Endothelial cell of umbilical vein (primary cell): ENCODE results near the gene SLC25A15. TPM values are rescaled to one million over a fixed set of nuclear protein-coding genes. Genes with fewer than 3 reads are reported as not detected.

ENCODE experiments used
- BruUV-seq: library from RNA; stranded (reverse); fragments of 400-500 nt; replicated peaks from 2 replicates; lab custom pipeline; 2021; lab: Mats Ljungman, UMichigan
- CTCF ChIA-PET: fragments of 300-600, 350-600 bp; sonication (Branson Sonifier 250); formaldehyde crosslinking; loops from one replicate; lab custom pipeline; 2021; ENCODE audit warnings: antibody characterized with exemption, inconsistent platforms; lab: Charles Lee
- POLR2A ChIA-PET: fragments of 300-600, 350-600 bp; sonication (Branson Sonifier 250); formaldehyde crosslinking; loops from one replicate; lab custom pipeline; 2021; ENCODE audit warnings: antibody characterized with exemption, inconsistent platforms; lab: Charles Lee
- DNase-seq: peaks from one replicate; pipeline ENCODE4 v3.0.0-alpha.2; 2011; ENCODE audit warnings: low read depth, low spot score
- FAIRE-seq: peaks from 2 replicates; lab custom pipeline; 2011; peaks lifted over from hg19 to GRCh38; lab: Jason Lieb, UNC
- H2AFZ ChIP-seq: 2 replicates; pipeline ENCODE4 v1.6.0; 2012; ENCODE audit warnings: low read depth, low read length, control low read depth, inconsistent platforms
- H3K27ac ChIP-seq: 2 replicates; pipeline ENCODE4 v1.5.1; 2011; ENCODE audit warnings: low read depth, mild to moderate bottlenecking, control low read depth, low read length, moderate library complexity; ENCODE audit not compliant: insufficient read depth
- H3K27me3 ChIP-seq, 2 experiments: 2 replicates each; pipeline versions ENCODE4 v1.6.0 to v1.6.1; 2011; ENCODE audit warnings: low read length in 2 of 2, mixed read lengths in 1 of 2; ENCODE audit not compliant: control insufficient read depth in 2 of 2, insufficient read depth in 2 of 2
- H3K36me3 ChIP-seq, 2 experiments: 2 replicates in 1 of 2; 3 replicates in 1 of 2; pipeline ENCODE4 v1.5.1; 2011; ENCODE audit warnings: low read length in 2 of 2, mild to moderate bottlenecking in 1 of 2, moderate library complexity in 1 of 2; ENCODE audit not compliant: control insufficient read depth in 2 of 2, insufficient read depth in 2 of 2; ENCODE audit errors: extremely low read depth in 1 of 2
- H3K4me1 ChIP-seq: 3 replicates; pipeline ENCODE4 v1.5.1; 2011; ENCODE audit warnings: mild to moderate bottlenecking, low read length; ENCODE audit not compliant: control insufficient read depth, insufficient read depth; ENCODE audit errors: extremely low read depth
- H3K4me2 ChIP-seq: 2 replicates; pipeline ENCODE4 v1.6.1; 2011; ENCODE audit warnings: low read length, control low read depth, mixed read lengths; ENCODE audit not compliant: insufficient read depth
- H3K4me3 ChIP-seq, 3 experiments: fragments of 200-600 bp in 1 of 3; sonication (generic), shearing (Covaris generic) in 1 of 3; replicated peaks in 1 of 3; 2 replicates each; pipeline ENCODE4 v1.5.1; 2011 to 2016; ENCODE audit warnings: control low read depth in 3 of 3, low read length in 3 of 3, mild to moderate bottlenecking in 2 of 3, inconsistent platforms in 1 of 3, low read depth in 1 of 3, moderate library complexity in 1 of 3; ENCODE audit not compliant: insufficient read depth in 1 of 3
- H3K79me2 ChIP-seq: 2 replicates; pipeline ENCODE4 v1.6.0; 2012; ENCODE audit warnings: low read length, inconsistent platforms; ENCODE audit not compliant: control insufficient read depth, insufficient read depth
- H3K9ac ChIP-seq: replicated peaks from 2 replicates; pipeline ENCODE3; 2011; ENCODE audit warnings: low read length, control low read depth; ENCODE audit not compliant: insufficient read depth; ENCODE audit errors: extremely low read depth
- H3K9me1 ChIP-seq: replicated peaks from 3 replicates; pipeline ENCODE4 v1.6.0; 2011; ENCODE audit warnings: mild to moderate bottlenecking, low read length; ENCODE audit not compliant: control insufficient read depth, insufficient read depth; ENCODE audit errors: extremely low read depth
- H3K9me3 ChIP-seq: replicated peaks from 2 replicates; pipeline ENCODE4 v1.5.1; 2012; ENCODE audit warnings: low read length, inconsistent platforms; ENCODE audit not compliant: control insufficient read depth, insufficient read depth
- H4K20me1 ChIP-seq: replicated peaks from 2 replicates; pipeline ENCODE3; 2011; ENCODE audit warnings: mild to moderate bottlenecking, low read length; ENCODE audit not compliant: control insufficient read depth, insufficient read depth; ENCODE audit errors: extremely low read depth
- CTCF ChIP-seq, 2 donors: IDR thresholded peaks; 1 replicate in 1 of 2; 2 replicates in 1 of 2; pipeline ENCODE4 v1.5.1; 2011; ENCODE audit warnings: low read length in 2 of 2, mild to moderate bottlenecking in 2 of 2, moderate library complexity in 2 of 2, control low read depth in 1 of 2, inconsistent platforms in 1 of 2, low read depth in 1 of 2; ENCODE audit not compliant: insufficient read depth in 1 of 2; ENCODE audit errors: extremely low read depth in 1 of 2
- EZH2 ChIP-seq: IDR thresholded peaks from 2 replicates; pipeline ENCODE4 v1.6.1; 2012; ENCODE audit warnings: borderline replicate concordance, low read depth, mild to moderate bottlenecking, moderate library complexity, low read length, inconsistent platforms; ENCODE audit not compliant: severe bottlenecking
- FOS ChIP-seq: IDR thresholded peaks from 2 replicates; pipeline ENCODE4 v1.6.1; 2011; ENCODE audit warnings: mild to moderate bottlenecking, low read length, moderate library complexity, borderline replicate concordance; ENCODE audit not compliant: insufficient read depth
- GATA2 ChIP-seq: IDR thresholded peaks from 2 replicates; pipeline ENCODE4 v1.7.0; 2011; ENCODE audit warnings: low read depth, mild to moderate bottlenecking, moderate library complexity, mixed read lengths, low read length; ENCODE audit not compliant: insufficient read length, insufficient read depth
- JUN ChIP-seq: IDR thresholded peaks from 2 replicates; pipeline ENCODE4 v1.6.1; 2011; ENCODE audit warnings: borderline replicate concordance, low read depth; ENCODE audit not compliant: insufficient read length, insufficient read depth
- MAX ChIP-seq: IDR thresholded peaks from 2 replicates; pipeline ENCODE4 v1.6.1; 2011; ENCODE audit not compliant: insufficient read depth, insufficient read length
- MYC ChIP-seq: IDR thresholded peaks from one replicate; pipeline ENCODE4 v1.6.1; 2011; ENCODE audit warnings: mild to moderate bottlenecking, low read depth, low read length
- POLR2A ChIP-seq: IDR thresholded peaks from 2 replicates; pipeline ENCODE4 v1.6.1; 2012; ENCODE audit warnings: low read depth, mild to moderate bottlenecking, control low read depth, low read length
- POLR2AphosphoS5 ChIP-seq: IDR thresholded peaks from 2 replicates; pipeline ENCODE4 v1.6.1; 2012; ENCODE audit warnings: low read depth, mild to moderate bottlenecking, control low read depth, low read length, moderate library complexity; ENCODE audit not compliant: insufficient read depth
- dilution Hi-C: fragments of 300-500 bp; cut with MboI; formaldehyde crosslinking; loops from one replicate; pipeline ENCODE4 v1.15.0; 2019; ENCODE audit warnings: low sequenced_read_pairs; ENCODE audit not compliant: extremely low pct_ligation_motif_present
- intact Hi-C: fragments of 100-400 bp; cut with micrococcal nuclease; formaldehyde crosslinking; loops from one replicate; pipeline ENCODE4 v1.10.0; 2022
- polyA plus RNA-seq, 4 experiments: library from polyadenylated mRNA; depleted of rRNA in 3 of 4; stranded (reverse) in 3 of 4; unstranded in 1 of 4; fragments of >200 nt; gene quantifications; 2 replicates each; pipeline versions ENCODE4 v1.2.1 to v1.2.3, GENCODE V29; 2011 to 2012; ENCODE audit warnings: missing spikeins in 1 of 4
- total RNA-seq: library from RNA; stranded (reverse); gene quantifications from 2 replicates; pipeline ENCODE4 v1.2.3, GENCODE V29; 2021

Gene SLC25A15
- total and polyA plus RNA-seq, 2 donors (not counting 3 experiments of a cell fraction or from before 2014, with no cell fraction given) = 6.8 to 11.5 TPM

DNA sequence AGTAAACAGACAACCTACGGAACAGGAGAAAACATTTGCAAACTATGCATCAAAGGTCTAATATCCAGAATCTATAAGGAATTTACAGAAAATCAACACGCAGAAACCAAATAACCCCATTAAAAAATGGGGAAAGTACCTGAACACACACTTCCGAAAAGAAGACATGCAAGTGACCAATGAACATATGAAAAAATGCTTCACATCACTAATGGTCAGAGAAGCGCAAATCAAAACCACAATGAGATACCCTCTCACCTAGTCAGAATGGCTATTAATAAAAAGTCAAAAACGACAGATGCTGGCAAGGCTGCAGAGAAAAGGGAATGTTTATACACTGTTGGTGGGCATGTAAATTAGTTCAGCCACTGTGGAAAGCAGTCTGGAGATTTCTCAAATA lies 29.5 kb downstream of the SLC25A15 start:
- no peaks in the 10 kb centered on the region for H3K79me2 ChIP-seq
- peaks cover 0 to 1% of the 10 kb centered on the region in 2 experiments for H3K36me3 ChIP-seq
- H4K20me1 ChIP-seq = no peaks in the 10 kb centered on the region
- DNase-seq = no peak
- H3K4me3 ChIP-seq = no peak overlapping the region
- no peak overlapping the region for H3K4me2 ChIP-seq
- dilution Hi-C loops (no loop called here), intact Hi-C loops (no loop called here)
- no peaks in the 10 kb centered on the region for H3K9me1 ChIP-seq
- BruUV-seq = no TSS peak
- H3K4me1 ChIP-seq = no peaks in the 10 kb centered on the region
- POLR2A ChIA-PET = no interaction called here
- H3K9ac ChIP-seq = no peak overlapping the region
- CTCF ChIA-PET = no interaction called here
- H3K27me3 ChIP-seq = peaks cover 0 to 3% of the 10 kb centered on the region in 2 experiments
- no peaks in the 10 kb centered on the region for H3K9me3 ChIP-seq
- no peak overlapping the region for H3K27ac ChIP-seq
- FAIRE-seq = no peak
- TF ChIP-seq POLR2AphosphoS5 (no peak), JUN (no peak), POLR2A (no peak), MAX (no peak), GATA2 (no peak), MYC (no peak), CTCF (IDR thresholded peaks at IDR 0.05; ENCODE audit: extremely low read depth in 1 of 2, insufficient read depth in 1 of 2, low read depth in 1 of 2, low read length in 2 of 2) (no peak), EZH2 (no peak), FOS (no peak)
- no peak overlapping the region for H2AFZ ChIP-seq
